Stimulated activated naive CD4-positive, alpha-beta T cell (primary cell): Measurements from ENCODE around the gene TNNI2.

Experiments used
- DNase-seq, 6 experiments: peaks; one replicate each; lab custom pipeline; 2025; lab: John Stamatoyannopoulos, UW

TNNI2 gene

GRCh38 chr11:1847006-1847735, 8.4 kb downstream of the TNNI2 start:
- DNase-seq: no peak

- DNase-seq: no peak
Measured at GRCh38 chr11:1847926-1848639, 9.3 kb downstream of the TNNI2 start.

GRCh38 chr11:1848640-1849430, 10.1 kb downstream of the TNNI2 start:
- DNase-seq: no peak

DNA sequence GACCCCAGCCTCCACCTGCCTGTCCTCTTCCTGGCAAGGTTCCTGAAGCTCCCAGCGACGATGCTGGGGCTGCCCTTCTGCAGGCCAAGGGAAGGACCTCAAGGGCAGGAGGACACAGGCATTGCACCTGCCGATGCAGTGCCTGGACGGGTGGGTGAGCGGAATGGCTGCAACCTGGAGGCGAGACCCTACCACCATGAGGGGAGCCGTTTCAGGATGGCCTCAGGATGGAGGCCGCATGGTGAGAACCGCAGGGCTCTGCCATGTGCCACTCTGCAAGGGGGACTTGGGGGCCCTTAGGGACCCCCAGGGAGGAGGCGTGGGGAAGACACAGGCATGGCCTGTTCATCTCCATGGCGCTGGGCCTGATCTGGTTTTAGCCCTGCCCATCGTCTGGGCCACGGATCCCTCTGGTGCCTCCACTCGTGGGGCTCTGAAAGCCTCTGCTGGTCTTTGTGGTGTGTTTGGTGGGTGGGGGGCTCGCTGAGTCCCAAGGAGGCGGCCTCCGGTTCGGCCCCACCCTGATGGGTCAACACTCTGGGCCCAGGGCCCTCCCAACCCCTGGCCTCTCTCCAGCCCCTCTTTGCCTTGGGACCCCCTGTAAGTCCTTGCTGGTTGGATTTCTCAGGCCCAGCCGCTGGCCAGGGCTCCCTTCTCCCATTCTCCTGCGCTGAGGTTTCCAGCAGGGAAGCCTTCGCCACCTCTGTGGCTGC, 12.8 kb downstream of the TNNI2 start:
- no peak for DNase-seq

GRCh38 chr11:1852271-1852876, 13.6 kb downstream of the TNNI2 start:
- DNase-seq: no peak

DNA sequence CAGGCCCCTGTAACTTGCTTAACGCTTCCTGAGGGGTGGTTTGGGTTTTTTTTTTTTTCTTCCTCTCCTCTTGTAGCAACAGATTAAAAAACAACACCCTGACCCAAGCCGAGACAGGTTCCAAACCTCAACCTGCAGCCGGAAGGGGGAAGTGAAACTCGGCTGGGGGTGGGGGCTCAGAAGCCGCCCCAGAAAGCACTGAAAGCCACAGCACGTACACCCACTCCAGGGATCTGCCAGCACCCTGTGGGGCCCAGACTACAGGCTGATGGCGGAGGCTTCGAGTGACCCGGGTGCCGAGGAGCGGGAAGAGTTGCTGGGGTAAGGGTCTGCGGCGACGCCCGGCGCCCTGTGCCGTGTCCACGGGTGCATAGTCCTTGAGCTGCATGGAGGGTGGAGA, 14.1 kb downstream of the TNNI2 start, which contains the start of gene LSP1:
Gene LSP1, plus strand, starts transcription at position 208 of the 400 bp plus-strand sequence. Its CDS starts 61 bp downstream, at position 269.
- peak; percentile 40 to 86 (median 68) for DNase-seq

GRCh38 chr11:1853376-1854131, 14.8 kb downstream of the TNNI2 start:
- DNase-seq: no peak

DNA sequence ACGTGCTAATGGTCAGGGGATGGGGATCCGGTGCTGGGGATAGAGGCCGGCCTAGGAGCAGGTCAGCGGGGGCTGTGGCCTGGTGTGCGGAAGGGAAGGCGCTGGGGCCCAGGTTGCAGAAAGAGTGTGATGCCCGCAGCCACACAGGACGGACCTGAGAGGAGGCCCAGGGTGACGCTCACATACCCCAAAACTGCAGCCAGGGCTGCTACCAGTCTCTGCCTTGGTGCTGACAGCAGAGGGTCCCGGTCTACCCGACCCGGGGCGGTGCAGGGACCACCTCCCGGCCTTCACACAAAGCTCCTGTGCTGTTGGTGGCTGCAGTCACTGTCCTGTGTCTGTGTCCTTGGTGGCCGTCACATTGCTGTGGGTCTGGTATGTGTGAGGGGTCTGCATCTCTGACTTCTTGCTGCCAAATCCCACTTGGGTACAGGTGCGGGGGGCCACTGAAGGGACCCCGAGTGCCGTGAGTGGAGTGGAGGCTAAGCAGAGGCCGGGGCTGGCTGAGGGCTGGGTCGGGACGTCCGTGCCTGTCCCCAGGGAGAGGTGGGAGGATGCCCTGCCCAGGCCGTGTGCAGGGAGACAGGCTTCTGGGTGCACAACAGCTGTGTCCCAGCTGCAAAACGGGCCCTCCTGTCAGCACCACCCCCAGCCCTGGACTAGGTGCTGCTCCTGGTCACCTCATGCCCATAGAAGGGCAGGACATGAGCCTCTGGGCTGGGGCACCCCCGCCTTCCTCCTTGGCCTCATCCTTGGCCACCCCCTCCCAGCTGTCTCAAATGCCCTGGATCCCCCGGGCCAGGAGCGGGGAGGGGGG, 15.6 kb downstream of the TNNI2 start:
- no peak for DNase-seq

GRCh38 chr11:1854949-1855885, 16.4 kb downstream of the TNNI2 start:
- no peak for DNase-seq

DNA sequence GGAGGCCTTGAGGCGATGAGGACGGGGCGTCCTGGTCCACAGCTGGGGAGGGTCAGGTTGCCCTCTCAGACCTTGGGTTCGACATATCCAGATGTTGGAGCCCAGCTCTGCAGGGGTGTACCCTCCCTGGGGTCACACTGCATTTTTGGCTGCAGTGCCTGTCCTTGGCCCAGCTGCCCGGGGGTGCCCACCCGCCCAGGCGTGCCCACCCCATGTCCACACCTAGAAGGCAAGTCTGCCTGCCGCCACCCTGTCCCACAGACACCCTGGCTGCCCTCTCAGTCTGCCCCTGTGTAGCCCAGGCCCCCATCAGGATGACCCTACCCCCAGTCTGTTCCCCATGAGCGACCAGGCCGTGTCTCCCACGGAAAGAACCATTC, 17.1 kb downstream of the TNNI2 start:
- no peak for DNase-seq

- no peak for DNase-seq
Measured at GRCh38 chr11:1856306-1857005, 17.7 kb downstream of the TNNI2 start.

GRCh38 chr11:1857064-1857463, 18.3 kb downstream of the TNNI2 start:
- DNase-seq: no peak

DNA sequence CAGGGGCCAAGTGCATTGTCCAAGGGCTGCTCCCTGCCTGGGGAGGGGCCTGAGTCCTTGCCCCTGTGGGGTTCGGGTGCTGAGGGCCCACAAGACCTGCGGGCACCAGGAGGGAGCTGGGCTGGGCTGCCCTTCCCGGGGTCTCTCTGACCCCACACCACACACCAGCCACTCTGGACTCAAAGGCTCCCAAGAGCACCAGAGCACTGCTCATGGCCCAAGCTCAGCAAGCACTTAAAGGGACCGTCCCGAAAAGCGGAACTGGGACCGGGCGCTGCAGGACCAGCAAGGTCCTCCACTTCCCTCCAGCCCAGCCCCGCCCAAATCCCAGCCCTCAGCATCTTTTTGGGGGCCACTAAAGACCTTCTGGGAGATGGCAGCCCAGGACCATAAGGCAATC, 19.4 kb downstream of the TNNI2 start:
- DNase-seq: no peak

GRCh38 chr11:1858576-1858975, 19.8 kb downstream of the TNNI2 start:
- no peak for DNase-seq

DNA sequence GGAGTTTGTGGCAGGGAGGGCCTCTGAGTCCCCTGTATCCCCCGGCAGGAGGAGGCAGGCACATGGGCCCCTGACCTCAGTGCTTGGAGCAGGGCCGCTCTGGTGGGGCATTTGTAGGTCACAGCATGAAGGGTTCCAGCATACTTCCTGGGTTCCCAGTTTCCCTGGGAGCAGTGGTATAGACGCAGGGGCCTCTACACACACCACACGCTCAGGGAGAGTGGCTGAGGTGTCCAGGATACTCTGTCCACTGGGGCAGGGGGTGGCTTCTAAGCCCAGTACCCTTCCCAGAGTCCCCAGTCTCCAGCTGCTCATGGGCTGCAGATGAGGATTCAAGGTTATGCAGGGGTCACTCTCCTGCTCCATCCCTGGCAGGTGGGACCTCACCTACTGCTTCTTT, 20.2 kb downstream of the TNNI2 start:
- DNase-seq: no peak

GRCh38 chr11:1860108-1860507, 21.3 kb downstream of the TNNI2 start:
- DNase-seq: no peak

- DNase-seq: no peak
Measured at GRCh38 chr11:1861435-1862411, 22.9 kb downstream of the TNNI2 start.
